Tongue (tissue), 2 donors: Measurements from ENCODE around the gene ALDH4A1. TPM values are rescaled to one million over a fixed set of nuclear protein-coding genes. Genes with fewer than 3 reads are reported as not detected.

Experiments
- DNase-seq: peaks from one replicate; pipeline ENCODE4 v3.0.0-alpha.2; 2015
- total RNA-seq: library from RNA; depleted of rRNA; stranded (reverse); fragments of >200 nt; gene quantifications from one replicate; pipeline ENCODE4 v1.2.3, GENCODE V29; 2014

The ALDH4A1 gene
- total RNA-seq, 1 donor from 2014 or later, result 6.9 TPM

DNA sequence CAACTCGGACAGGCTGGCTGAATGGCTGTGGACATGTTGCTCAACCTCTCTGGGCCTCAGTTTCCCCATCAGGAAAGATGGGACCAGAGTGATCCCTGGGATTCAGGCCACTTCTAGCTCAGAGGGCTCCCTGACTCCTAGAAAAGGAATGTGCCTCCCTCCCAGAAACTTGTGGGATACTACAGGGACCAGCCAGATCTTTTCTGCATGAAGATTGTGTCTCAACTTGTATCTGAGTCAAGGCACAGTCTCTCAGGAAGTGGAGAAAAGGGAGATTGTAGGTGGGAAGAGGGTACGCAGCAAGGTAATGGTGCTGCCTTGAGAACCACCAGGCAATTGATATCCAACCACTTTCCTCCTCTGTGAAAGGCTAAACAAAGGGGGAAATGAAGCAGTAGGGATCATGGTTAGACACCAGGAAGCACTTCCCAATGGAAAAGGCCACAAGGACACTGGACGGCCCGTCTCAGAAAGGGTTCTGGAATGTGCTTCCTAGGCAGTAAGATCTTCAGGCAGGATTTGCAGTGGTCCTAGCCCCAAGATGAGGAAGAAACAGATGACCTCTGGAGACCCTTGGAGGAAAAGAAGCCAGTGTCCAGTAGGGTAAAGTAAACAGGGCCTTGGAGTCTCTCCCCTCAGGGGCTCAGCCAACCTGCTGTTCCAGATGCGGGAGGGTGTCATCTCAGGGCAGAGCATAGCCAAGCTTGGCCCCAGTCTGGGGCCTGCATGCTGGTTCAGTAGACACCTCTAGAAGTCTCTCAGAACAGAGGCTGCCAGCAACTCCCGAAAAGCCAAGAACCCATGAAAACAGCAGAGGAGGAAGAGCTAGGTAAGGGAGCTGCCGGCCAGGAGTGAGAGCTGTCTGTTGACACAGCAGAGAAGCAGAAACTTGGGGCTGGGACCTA lies 37.3 kb upstream of the ALDH4A1 start:
- DNase-seq, result no peak

DNA sequence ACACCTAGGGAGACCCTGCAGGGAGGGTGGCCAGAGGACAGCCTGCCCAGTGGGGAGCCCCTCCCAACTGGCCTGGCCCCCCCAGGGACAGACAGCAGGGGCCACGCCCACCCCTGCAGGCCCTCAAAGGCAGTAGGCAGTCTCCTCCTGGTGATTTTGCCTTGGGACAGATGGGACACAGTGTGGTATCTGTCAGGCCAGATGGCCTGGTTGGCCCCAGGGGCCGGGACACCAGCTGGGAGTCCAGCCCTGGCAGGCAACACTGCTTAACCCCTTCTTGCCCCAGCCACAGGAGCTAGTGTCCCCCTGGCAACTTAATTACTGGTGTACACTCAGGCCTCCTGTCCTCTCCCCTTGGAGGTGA lies 36.3 kb upstream of the ALDH4A1 start:
- peak; percentile 73 for DNase-seq

DNA sequence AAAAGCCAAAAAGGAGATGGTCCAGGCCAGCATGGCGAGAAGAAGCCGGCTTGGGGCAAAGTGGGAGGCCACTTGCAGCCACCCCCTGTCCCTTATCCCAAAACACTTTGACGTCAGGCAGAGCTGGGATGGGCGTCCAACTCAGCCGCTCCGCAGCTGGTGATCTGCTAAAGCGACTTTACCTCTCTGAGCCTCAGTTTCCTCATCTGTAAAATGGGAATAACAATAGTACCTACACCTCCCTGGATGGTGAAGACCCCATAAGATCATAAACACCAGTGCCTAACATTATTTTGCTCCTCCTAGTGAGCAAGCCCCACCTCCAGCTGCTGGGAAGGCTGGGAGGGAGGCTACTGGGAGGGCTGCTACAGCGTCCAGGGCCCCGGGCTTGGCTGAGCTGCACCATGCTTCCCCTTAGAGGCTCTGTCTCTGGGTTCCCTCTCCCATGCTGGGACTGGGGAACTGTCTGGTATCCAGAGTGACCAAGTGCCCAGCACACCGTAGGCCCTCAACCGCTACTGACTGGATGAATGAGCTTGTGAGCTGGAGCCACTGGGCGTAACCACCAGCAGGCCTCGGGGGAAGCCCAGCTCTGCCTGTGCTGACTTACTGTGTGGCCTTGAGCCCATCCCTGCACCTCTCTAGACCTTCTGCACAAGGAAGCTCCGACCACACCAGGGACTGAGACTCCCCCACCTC lies 35.8 kb upstream of the ALDH4A1 start:
- no peak for DNase-seq

DNA sequence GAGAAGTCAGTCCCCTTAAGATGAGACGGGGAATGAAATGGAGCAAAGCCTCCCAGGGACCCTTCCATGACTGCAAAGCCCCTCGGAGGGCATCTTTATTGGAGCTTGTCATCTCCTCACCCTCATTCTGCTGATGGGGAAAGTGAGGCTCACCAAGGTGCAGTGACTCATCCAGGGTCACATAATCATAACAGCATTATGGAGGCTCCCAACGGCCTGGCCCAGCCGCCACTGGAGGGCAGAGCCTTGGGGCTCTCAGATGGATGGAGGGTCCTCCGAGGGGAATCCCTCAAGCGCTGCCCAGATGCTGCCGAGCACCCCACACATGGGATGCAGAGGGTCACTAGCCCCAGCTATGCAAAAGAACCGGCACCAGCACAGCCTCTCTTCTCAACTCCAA lies 35.2 kb upstream of the ALDH4A1 start:
- DNase-seq, result no peak

DNA sequence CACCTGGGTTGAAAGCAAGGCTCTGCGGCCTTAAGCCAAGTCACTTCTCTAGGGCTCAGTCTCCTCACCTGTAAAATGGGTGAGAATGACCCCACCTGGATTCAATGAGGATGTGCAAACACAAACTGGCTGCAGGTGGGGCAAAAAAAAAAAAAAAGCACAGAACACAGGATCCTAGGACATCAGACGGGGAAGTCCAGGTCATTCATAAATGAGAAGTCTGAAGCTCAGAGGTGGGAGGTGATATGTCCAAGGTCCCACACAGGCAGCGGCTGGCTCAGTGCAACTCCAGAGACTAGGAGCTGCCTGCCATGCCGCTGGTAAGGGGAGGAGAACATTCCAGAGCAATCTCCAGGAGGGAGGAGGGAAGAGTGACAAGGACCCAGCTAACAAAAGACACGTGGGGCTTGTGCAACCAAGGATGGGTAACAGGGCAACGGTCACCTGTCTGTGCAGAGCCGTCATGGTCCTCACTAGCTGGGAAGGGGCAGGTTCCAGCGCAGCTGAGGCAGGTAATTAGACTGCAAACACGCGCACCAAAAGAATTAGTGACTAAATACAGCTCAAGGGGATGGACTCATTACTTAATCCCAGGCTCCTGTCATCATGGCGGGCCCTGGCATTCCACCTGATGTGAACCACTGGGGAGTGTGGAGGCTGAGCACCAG lies 34.6 kb upstream of the ALDH4A1 start:
- no peak for DNase-seq

DNA sequence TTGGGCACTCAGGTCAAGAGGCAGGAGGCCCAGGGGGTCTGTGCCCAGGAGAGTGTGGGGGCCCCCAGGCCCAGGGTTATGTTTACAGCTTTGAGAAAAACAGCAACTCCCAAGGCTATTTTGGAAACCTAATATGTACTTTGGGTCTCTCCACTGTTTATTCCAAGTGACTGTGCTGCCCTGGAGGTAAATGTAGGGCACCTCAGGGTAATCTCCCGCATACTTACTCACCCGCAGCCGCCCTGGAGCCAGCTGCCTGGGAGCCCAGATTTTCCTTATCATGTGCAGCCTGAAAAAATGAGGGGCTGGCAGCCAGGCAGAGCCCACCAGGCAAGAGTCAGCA lies 34.1 kb upstream of the ALDH4A1 start:
- no peak for DNase-seq

DNA sequence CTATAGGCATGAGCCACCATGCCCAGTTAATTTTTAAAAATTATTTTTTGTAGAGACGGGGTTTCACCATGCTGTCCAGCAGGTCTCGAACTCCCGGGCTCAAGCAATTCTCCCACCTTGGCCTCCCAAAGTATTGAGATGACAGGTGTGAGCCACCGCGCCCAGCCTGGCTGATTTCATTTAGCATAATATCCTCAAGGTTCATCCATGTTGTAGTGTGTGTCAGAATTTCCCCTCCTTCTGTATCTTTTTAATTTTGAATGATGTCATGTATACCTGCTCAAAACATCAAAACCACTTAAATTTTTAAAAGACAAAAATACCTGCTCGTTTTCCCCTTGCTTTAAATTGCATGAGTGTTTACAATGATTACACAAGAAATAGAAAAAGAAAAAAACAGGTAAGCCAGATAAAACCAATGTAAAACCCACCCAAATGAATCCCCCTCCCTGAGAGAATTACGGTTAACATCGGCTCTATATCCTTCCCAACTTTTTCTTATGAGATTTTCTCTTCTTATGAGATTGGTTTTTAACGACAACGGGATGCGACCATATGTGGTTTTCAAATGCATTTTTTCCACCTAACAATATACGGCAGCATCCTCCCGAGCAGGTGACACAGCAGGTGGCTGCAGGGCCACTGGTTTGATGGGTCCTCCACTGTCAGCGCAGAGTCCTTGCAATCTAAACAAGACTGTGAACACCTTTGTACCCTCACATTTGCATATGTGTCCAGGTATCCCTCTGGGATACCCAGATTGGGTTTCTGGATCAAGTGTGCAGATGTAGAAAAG lies 32.0 kb upstream of the ALDH4A1 start:
- DNase-seq, result no peak

DNA sequence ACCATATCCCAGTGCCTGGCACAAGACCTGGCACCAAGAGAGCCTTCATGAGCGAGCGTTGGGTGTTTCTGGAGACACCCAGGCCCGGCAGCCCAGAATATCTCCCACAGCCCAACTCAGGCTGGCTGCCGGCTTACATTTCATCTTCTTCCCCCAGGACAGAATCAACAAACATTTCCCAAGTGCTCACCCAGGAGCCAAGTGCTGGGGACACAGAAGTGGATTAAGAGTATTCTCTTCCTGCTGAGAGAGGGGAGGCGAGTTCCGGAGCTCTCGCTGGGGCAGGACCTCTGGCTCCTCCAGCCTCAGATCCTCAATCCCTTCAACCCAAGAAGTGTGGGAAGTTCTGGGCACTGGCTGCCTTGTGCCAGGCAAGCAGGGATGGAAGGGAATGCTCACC lies 30.5 kb upstream of the ALDH4A1 start:
- DNase-seq, result no peak

DNA sequence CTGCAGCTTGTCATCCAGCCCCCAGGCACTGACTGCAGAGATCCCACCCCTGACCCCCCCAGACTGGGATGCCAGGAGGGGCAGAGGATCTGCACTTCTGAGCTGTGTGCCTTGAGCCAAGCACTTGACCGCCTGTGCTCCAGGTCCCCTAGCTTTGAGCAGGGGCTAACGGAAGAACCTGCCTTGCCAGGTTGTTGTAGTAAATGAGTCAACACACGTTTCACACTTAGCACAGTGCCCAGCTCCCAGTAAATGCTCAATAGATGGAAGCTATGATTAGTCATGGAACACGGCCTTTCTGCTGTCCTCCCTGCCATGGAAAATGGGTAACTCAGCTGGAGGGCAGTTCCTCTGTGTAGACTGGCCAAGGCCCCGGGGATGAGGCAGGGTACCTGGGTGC lies 30.0 kb upstream of the ALDH4A1 start:
- no peak for DNase-seq

DNA sequence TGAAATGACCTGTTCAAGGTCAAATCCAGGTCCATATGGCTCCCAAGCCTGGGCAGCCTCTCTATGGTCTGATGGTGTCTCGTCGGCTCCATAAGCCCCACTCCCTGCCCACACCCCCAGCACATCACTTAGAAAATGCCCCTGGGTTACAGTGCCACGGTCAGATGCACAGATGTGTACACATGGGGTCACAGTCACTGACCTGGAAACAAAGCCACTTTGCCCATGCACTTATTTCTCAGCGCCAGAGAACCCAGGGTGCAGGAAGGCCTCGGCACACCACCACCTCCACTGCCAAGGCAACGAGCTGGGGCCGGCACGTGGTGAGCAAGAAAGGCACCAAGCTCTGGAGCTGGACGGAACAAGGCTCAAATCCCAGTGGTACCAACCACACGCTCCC lies 29.4 kb upstream of the ALDH4A1 start:
- DNase-seq, result no peak

DNA sequence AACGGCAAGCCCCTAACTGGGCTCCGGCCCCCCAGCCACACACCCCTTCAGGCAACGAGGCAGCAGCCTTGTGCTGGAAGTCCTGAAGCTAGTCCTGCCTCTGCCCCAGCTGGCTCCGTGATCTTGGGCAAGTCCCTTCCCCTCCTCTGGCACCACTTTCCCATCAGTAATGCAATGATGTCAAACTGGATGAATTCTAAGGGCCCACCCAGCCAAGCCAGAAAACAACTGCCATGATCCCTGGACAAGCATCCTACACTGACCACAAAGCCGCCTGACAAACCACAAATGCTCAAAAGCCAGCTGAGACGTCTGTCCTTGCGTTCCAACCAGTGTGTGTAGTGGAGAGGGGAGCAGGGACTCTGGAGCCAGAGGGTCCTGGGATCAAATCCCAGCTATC lies 27.3 kb upstream of the ALDH4A1 start:
- no peak for DNase-seq

DNA sequence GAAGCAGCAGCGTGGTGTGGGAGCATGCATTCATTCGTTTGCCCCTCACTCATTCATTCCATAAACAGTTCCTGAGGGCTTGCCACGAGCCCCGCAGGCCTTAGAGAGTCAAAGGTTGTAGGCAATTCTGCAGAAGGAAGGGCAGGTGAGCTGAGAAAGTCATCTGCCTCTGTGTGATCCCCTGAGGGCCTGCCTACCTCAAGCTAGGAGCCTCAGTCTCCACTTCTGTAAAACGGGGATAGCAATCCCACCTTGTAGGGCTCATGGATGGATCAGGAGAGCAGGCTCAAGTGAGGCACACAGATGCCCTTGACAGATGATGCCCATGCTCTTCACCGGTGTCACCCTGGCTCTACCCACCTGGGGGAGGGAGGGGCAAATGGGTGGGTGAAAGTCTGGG lies 26.6 kb upstream of the ALDH4A1 start:
- DNase-seq, result no peak

DNA sequence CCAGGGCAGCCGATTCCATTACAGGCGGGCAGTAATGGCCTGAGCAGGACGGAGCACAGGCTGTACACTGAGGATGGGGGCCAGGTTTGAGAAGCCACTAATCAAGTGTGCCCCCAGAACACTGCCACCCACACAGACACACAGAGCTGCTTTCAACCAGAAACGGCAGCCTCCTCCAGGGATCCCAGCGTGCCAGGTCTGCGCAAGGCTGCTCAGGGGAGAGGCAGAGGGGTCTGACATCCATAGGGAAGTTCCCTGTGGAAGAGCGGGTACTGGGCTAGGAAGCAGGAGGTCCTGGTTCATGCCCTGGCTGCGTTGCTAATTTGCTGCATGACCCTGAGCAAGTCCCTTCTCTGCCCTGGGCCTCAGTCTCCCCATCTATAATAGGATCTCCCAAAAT lies 26.1 kb upstream of the ALDH4A1 start:
- no peak for DNase-seq

DNA sequence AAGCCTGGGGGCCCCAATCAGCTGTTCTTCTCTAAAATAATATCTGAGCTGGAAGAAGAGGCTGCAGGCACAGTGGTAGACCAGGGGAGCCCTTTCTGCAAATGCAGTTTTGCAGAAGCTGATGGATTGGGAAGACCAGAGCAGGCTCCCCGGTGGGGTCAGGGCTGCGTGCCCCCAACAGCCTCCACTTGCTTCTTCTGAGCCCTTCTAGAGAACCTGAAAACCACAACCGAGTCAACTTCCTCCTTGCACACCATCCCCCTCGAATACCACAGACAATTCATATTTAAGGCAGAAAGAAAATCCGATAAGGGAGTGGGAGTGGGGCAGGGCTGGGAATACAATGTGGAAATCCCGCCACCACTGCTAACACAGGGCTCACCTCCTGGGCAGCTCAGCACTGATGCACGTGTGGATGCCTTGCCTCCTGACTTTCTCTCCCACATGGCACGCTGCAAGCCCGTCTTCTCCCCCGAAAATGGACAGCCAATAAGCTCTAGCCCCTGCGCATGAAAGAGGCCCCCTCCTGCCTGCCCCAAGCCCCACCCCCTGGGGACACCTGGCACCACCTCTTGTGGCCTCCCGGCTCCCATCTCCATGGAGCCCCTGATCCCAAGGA lies 25.4 kb upstream of the ALDH4A1 start:
- no peak for DNase-seq

DNA sequence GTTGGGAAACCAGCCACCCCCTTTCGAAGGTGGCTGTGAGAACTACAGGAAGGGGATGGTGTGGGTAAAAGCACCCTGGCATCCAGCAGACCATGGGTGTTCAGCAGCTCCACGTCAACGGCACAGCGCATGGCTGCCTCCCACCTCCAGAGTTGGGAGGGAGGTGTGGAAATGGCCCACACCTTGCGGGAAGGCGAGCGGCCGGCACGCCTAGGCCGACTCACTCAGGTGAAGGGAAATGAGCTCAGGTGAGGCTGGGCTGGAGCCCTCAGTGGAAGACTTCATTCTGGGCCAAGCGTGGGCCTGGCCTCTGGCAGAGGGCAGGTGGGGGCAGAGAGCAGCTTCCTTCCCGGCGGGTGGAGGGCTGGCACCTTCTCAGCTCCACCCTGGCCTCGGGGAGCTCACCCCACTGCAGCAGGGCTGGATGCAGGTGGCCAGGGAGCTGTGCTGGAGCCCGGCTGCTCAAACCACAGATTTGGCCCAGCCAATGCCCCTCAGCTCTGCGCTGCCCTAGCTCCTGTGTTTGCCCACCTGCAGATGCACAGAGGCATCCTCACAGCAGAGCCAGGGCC lies 24.8 kb upstream of the ALDH4A1 start:
- DNase-seq, result no peak

DNA sequence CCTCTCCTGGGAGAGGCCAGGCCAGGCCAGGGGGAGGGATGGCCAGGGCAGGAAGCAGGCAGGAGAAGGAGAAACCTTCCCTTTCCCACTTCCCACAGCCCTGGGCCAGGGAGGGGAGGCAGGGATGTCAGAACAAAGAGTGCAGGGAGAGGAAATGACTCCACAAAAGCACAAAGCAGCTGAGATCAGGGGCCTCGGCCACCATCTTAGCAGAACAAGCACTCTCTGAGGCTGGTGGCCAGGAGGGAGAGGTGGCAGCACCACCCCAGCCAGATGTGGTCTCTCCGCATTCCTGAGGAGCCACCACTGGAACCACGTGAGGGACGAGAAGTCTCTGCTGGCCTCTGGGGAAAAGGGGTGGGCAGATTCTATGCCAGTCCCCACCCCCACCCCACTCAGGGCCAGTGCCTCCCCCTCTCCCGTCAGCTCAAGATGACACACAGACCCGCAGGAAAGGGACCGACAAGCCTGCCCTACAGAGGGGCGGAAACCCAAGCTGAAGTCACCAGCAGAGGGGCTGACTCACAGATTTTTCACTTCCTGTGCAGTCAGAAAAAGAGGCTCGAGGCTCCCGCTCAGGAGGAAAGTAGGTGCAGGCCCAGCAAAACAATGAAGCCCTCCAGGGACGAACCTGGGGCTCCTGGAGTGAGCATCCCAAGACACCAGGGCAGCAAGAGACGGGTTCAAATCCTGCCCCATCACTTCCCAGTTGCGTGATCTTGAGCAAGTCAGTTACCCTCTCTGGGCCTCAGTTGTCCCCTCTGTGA lies 24.1 kb upstream of the ALDH4A1 start:
- DNase-seq, result no peak

DNA sequence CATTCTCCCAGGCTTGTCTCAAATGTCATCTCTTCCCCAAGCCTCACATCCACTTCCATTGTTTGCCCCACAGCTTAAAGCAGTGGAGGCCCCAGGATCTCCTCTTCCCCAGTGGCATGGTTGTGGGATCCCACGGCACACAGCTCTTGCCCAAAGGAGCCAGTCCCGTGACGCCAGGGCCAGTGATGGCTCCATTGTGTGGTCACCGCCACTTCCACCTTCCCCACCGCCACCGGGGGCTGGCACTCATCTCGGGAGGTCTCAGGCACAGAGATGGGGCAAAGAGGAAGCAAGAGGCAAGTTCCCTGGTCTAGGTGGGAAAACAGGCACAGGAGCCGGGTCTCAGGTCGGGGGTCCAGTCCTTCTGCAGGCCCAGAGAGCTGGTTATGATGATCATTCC lies 22.9 kb upstream of the ALDH4A1 start:
- no peak for DNase-seq

DNA sequence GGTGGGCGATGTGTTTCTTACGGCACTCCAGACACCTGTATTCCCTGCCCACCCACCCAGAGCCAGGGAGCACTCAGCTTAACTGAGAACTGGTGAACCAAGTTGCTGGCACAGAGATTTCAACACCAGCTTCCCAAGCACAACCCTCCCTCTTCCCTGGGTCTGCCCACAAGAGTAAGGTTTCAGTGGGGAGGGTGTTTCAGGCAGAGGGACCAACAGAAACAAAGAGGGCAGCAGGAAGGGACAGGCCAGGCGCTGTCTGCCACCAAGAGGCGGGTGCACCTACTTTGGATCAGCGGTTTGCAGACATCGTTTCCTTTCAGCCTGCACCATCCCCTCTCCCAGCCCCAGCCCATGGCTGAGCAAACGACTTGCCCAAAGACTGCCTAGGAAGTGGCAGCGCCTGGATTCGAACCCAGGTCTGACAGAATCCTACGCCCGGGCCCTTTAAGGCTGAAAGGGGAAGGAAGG lies 21.9 kb upstream of the ALDH4A1 start:
- peak; percentile 75 for DNase-seq

DNA sequence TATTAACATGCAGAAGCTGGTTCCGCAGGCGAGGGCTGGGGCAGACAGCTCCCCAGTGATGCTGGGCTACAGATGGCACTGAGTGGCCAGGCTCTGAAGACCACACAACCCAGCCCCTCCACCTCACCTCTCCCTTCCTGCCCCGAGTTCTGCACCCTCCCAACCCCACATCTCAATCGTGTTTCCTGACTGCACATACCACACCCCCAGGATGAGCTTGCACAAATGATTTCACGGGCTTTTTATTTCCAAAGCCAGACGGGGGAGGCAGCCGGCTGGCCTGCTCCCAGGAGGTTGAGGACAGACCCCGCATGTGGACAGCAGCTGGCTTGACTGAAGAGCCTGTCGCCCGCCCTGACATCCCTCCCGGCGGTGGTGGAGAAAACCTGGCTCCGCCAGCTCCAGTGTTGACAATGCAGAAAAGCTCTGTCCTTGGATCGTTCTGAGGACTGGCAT lies 21.4 kb upstream of the ALDH4A1 start:
- DNase-seq, result peak; percentile 91

DNA sequence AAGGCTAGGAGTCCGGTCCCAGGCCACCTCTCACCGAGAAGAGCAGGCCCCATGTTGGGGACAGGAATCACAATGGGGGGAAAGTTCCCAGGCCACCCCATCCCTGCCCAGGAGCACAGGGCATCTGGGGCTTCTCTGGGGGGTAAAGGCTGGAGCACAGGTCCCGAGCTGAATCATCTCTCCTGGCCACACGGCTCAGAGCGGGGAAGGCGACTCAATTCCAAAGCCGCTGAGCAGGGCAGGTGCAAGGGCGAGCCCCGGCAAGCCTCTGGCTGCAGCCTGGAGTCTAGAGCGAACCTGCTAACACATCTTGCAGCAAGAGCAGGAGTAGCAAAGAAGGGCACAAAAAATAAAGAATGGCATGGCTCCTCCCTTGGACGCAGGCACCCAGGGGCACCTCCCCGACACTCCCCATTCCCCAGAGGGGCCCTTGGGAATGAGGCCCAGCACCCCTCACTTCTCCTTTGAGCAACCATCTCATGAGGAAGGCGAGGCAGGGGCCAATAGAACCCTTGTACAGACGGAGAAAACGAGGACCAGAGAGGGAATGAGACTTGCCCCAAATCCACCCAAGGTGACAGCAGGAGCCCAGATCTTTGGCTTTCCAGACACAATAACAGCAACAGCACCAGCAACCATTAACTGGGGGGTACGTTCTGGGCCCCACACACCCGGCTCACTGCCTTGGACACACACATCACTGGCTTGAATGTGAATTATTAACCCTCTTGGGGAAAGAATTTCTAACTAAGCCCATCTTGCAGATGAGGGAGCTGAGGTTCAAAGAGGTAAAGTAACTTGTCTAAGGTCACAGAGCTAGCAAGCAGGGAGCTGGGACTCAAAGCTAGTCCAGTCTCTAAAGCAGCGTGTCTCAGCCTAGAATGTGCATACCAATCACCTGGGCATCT lies 20.7 kb upstream of the ALDH4A1 start:
- no peak for DNase-seq
